Measurements from ENCODE around the gene CCK. TPM values are rescaled to one million over a fixed set of nuclear protein-coding genes. Genes with fewer than 3 reads are reported as not detected.
A peak's percentile ranks its signal among the peaks of the same experiment; 100 is the strongest.

The CCK gene
- total and polyA plus RNA-seq, 5 experiments from 2014 or later, result not detected

GRCh38 chr3:42216931-42217333, 49.1 kb downstream of the CCK start:
- POLR2A ChIA-PET, result interaction anchor here (0.7 to 1.2 kb wide), 2 partner anchors 26 to 42 kb away, joined by 5 to 7 read pairs; no protein-coding TSS in a partner anchor
- Mint-ChIP-seq H3K36me3 (peaks cover 0 to under 1% (median 0%) of the 10 kb centered on the region in 3 donors), H3K27ac (peak overlapping the region; percentile 85 to 98 (median 95)), H3K27me3 (no peaks in the 10 kb centered on the region), H3K4me1 (peaks cover 45 to 89% (median 84%) of the 10 kb centered on the region in 4 donors), H3K9me3 (no peaks in the 10 kb centered on the region), H3K4me3 (peak overlapping the region; percentile 71 to 90 (median 82))
- ATAC-seq (peak; percentile 65 to 79), DNase-seq (peak in 9 of 10 donors; percentile 29 to 84 (median 56))

- H3K4me3 Mint-ChIP-seq, result peak overlapping the region; percentile 71 to 90 (median 82)
- H3K4me1 Mint-ChIP-seq, result peaks cover 45 to 92% (median 82%) of the 10 kb centered on the region in 4 donors
- no peaks in the 10 kb centered on the region for H3K36me3 Mint-ChIP-seq
- H3K9me3 Mint-ChIP-seq, result no peaks in the 10 kb centered on the region
- ATAC-seq (peak; percentile 49 to 64), DNase-seq (peak in 3 of 10 donors; percentile 12 to 32 (median 14))
- H3K27ac Mint-ChIP-seq, result peak overlapping the region; percentile 85 to 98 (median 95)
- no peaks in the 10 kb centered on the region for H3K27me3 Mint-ChIP-seq
- POLR2A ChIA-PET, result interaction anchor here (0.7 to 1.2 kb wide), 2 partner anchors 25 to 43 kb away, joined by 5 to 7 read pairs; no protein-coding TSS in a partner anchor
Observed at GRCh38 chr3:42216302-42216701, 49.7 kb downstream of the CCK start.

- POLR2A ChIA-PET, result interaction anchor here (1.1 to 2.0 kb wide), 2 partner anchors 10 to 24 kb away, joined by 4 to 7 read pairs; no protein-coding TSS in a partner anchor
- Mint-ChIP-seq H3K4me1 (peaks cover 40 to 78% (median 69%) of the 10 kb centered on the region in 4 donors), H3K36me3 (peaks cover 0 to 8% (median 3%) of the 10 kb centered on the region in 3 donors), H3K27me3 (no peaks in the 10 kb centered on the region), H3K27ac (peak overlapping the region; percentile 87 to 98 (median 95)), H3K4me3 (peak overlapping the region; percentile 22 to 86 (median 74)), H3K9me3 (no peaks in the 10 kb centered on the region)
- no peak for DNase-seq
- no peak for ATAC-seq
Observed at GRCh38 chr3:42214565-42215283, 51.3 kb downstream of the CCK start.

GRCh38 chr3:42214064-42214463, 51.9 kb downstream of the CCK start:
- ATAC-seq, result peak; percentile 41 to 44
- POLR2A ChIA-PET, result interaction anchor here (1.1 to 2.0 kb wide), 2 partner anchors 9 to 23 kb away, joined by 4 to 7 read pairs; no protein-coding TSS in a partner anchor

GRCh38 chr3:42213417-42213816, 52.6 kb downstream of the CCK start:
- H3K27ac Mint-ChIP-seq, result peak overlapping the region; percentile 87 to 98 (median 95)
- peak overlapping the region; percentile 29 to 80 (median 68) for H3K4me3 Mint-ChIP-seq
- peak; percentile 38 to 52 for ATAC-seq
- peak in 7 of 10 donors; percentile 8 to 69 (median 35) for DNase-seq
- peaks cover 4 to 16% (median 15%) of the 10 kb centered on the region in 3 donors for H3K36me3 Mint-ChIP-seq
- no peaks in the 10 kb centered on the region for H3K27me3 Mint-ChIP-seq
- peaks cover 0 to 1% (median 0%) of the 10 kb centered on the region in 9 donors for H3K9me3 Mint-ChIP-seq
- POLR2A ChIA-PET, result interaction anchor here (0.6 to 2.0 kb wide), 3 partner anchors 9 to 251 kb away, joined by 3 to 7 read pairs (median 4); partner anchors contain the start of gene ULK4
- peaks cover 37 to 70% (median 63%) of the 10 kb centered on the region in 4 donors for H3K4me1 Mint-ChIP-seq

More at GRCh38 chr3:42214064-42214463, 51.9 kb downstream of the CCK start:
- Mint-ChIP-seq H3K27ac (peak overlapping the region; percentile 87 to 98 (median 95)), H3K4me1 (peaks cover 40 to 74% (median 68%) of the 10 kb centered on the region in 4 donors), H3K27me3 (no peaks in the 10 kb centered on the region), H3K9me3 (no peaks in the 10 kb centered on the region), H3K36me3 (peaks cover 0 to 13% (median 8%) of the 10 kb centered on the region in 3 donors), H3K4me3 (peak overlapping the region; percentile 29 to 80 (median 68))
- peak in 1 of 10 donors; percentile 19 for DNase-seq

GRCh38 chr3:42210726-42211125, 55.3 kb downstream of the CCK start:
- POLR2A ChIA-PET, result interaction anchor here (0.7 kb wide), 1 partner anchor 1956 kb away, joined by 4 read pairs; no protein-coding TSS in a partner anchor
- H3K36me3 Mint-ChIP-seq, result peaks cover 6 to 19% (median 18%) of the 10 kb centered on the region in 3 donors
- ATAC-seq (no peak), DNase-seq (no peak)
- peaks cover 0 to 3% (median 0%) of the 10 kb centered on the region in 9 donors for H3K9me3 Mint-ChIP-seq
- H3K27ac Mint-ChIP-seq, result peak overlapping the region in 2 of 10 donors; percentile 47 to 48
- H3K4me3 Mint-ChIP-seq, result no peak overlapping the region
- H3K27me3 Mint-ChIP-seq, result no peaks in the 10 kb centered on the region
- peaks cover 27 to 63% (median 48%) of the 10 kb centered on the region in 4 donors for H3K4me1 Mint-ChIP-seq

- H3K4me1 Mint-ChIP-seq, result peaks cover 28 to 56% (median 43%) of the 10 kb centered on the region in 4 donors
- no peak for ATAC-seq
- peaks cover 10 to 23% (median 18%) of the 10 kb centered on the region in 3 donors for H3K36me3 Mint-ChIP-seq
- POLR2A ChIA-PET, result no interaction called here
- no peak for DNase-seq
- peaks cover 0 to 3% (median 0%) of the 10 kb centered on the region in 9 donors for H3K9me3 Mint-ChIP-seq
- no peaks in the 10 kb centered on the region for H3K27me3 Mint-ChIP-seq
- H3K27ac Mint-ChIP-seq, result peak overlapping the region in 3 of 10 donors; percentile 17 to 82 (median 44)
- H3K4me3 Mint-ChIP-seq, result no peak overlapping the region
Observed at GRCh38 chr3:42209917-42210316, 56.1 kb downstream of the CCK start.

Other genes starting within 250 kb of the CCK start
- 10 to 100 TPM; 18.8 to 19.1 TPM for gene TRAK1, start 174.8 kb downstream of the CCK start, total RNA-seq
- gene TRAK1, start 174.8 kb downstream of the CCK start, polyA plus RNA-seq, result 1 to 10 TPM; 4.3 to 8.3 (median 4.8) TPM
- gene LYZL4, start 144.4 kb upstream of the CCK start, total RNA-seq, result not detected
- not detected for gene LYZL4, start 144.4 kb upstream of the CCK start, polyA plus RNA-seq
- gene VIPR1, start 236.5 kb upstream of the CCK start, total RNA-seq, result 100 to 1,000 TPM; 122 TPM
- gene VIPR1, start 236.5 kb upstream of the CCK start, polyA plus RNA-seq, result 10 to 100 TPM; 16.2 to 40.3 (median 28.8) TPM

Measured in naive thymus-derived CD8-positive, alpha-beta T cell (primary cell).